NT2/D1 (cell line): ENCODE data around the gene ARHGAP12.

Experiments
- SUZ12 ChIP-seq: IDR thresholded peaks from 2 replicates; pipeline ENCODE4 v1.6.1; 2011; ENCODE audit not compliant: insufficient read length, insufficient read depth; ENCODE audit errors: extremely low read depth
- ZNF274 ChIP-seq: IDR thresholded peaks from 2 replicates; pipeline ENCODE4 v1.6.1; 2011; ENCODE audit warnings: mild to moderate bottlenecking, low read depth, low read length

DNA sequence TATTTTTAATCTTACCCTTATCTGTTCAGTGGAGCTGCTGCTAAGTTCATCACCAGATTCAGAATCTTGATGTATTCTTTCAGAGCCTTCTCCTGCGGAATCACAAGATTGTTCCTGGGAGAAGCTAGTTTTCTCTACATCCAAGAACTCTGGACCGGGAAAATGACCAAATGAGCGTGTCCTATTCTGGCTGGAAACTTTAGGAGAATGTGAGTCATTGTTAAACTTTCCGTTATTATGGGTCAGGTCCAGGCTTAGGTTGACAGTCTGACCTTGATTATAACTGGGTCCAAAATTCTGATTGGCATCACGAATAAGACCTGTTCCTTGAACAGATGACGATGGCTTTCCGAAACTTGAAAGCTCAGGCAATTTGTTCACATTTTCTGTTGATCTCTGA is 20.5 kb downstream of the ARHGAP12 start:
- TF ChIP-seq ZNF274, result no peak
- no peak for TF ChIP-seq SUZ12
